ENCODE measurements around the gene ASB15. TPM values are rescaled to one million over a fixed set of nuclear protein-coding genes. Genes with fewer than 3 reads are reported as not detected.
A peak's percentile ranks its signal among the peaks of the same experiment; 100 is the strongest.

ASB15 gene
- total and polyA plus RNA-seq, 2 donors (not counting 3 experiments of a cell fraction or from before 2014, with no cell fraction given), result not detected

DNA sequence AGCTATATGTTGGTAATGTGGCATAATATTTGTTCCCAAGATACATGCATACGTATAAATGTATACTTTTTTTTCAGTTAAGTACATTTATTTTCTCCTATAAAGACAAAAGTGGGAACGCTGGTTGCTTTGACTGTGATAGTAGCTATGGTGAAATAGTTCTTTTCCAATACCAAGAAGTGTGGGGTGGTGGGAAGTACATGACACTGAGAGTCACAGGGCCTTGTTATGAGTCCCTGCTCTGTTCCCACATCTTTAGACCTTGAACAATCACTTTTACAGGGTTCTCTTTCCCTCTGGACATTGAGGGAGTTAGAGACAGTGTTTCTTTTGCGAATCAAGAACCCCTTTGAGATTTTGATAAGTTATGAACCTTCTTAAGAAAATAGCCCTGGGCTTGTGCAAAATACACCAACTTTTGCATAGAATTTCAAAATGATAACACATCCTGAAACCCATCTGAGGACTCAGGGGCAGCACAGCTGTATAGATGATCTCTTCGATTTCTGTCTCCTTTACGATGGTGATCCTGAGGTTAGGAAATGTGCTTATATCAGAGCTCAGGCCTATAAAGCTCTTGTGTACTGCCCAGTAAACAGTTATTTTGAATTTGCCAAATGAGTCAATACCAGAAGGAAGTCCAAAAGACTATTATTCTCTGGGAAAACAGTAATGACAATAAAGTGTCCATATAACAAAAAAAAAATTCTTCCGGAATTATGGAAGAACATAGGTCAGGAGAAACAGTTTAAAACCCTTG is 55.1 kb downstream of the ASB15 start:
- Histone ChIP-seq H3K9ac (replicated peaks; ENCODE audit: extremely low read depth, insufficient read depth, low read length) (no peak overlapping the region), H3K36me3 (ENCODE audit: control insufficient read depth in 2 of 2, extremely low read depth in 1 of 2, insufficient read depth in 2 of 2, low read length in 2 of 2) (no peaks in the 10 kb centered on the region), H2AFZ (ENCODE audit: low read depth, low read length) (no peak overlapping the region), H3K27me3 (ENCODE audit: control insufficient read depth in 2 of 2, insufficient read depth in 2 of 2, low read length in 2 of 2) (peaks cover 0 to 2% of the 10 kb centered on the region in 2 experiments), H3K4me3 (replicated peaks in 1 of 3; ENCODE audit: insufficient read depth in 1 of 3, low read depth in 1 of 3, low read length in 3 of 3) (no peak overlapping the region), H3K9me3 (replicated peaks; ENCODE audit: control insufficient read depth, insufficient read depth, low read length) (no peaks in the 10 kb centered on the region), H3K4me1 (ENCODE audit: control insufficient read depth, extremely low read depth, insufficient read depth, low read length) (peaks cover 4% of the 10 kb centered on the region), H3K79me2 (ENCODE audit: control insufficient read depth, insufficient read depth, low read length) (no peaks in the 10 kb centered on the region), H3K4me2 (ENCODE audit: insufficient read depth, low read length) (no peak overlapping the region), H4K20me1 (replicated peaks; ENCODE audit: control insufficient read depth, extremely low read depth, insufficient read depth, low read length) (no peaks in the 10 kb centered on the region), H3K9me1 (replicated peaks; ENCODE audit: control insufficient read depth, extremely low read depth, insufficient read depth, low read length) (no peaks in the 10 kb centered on the region), H3K27ac (ENCODE audit: insufficient read depth, low read depth, low read length) (no peak overlapping the region)
- CTCF ChIA-PET, result no interaction called here
- intact Hi-C loops (cut with micrococcal nuclease), result no loop called here
- DNase-seq (ENCODE audit: low read depth, low spot score) (no peak), FAIRE-seq (no peak)
- BruUV-seq (replicated peaks), result no TSS peak
- no peak for TF ChIP-seq GATA2 (IDR thresholded peaks at IDR 0.05; ENCODE audit: insufficient read depth, insufficient read length, low read depth, low read length)
- peak; percentile 21 for TF ChIP-seq FOS (IDR thresholded peaks at IDR 0.05; ENCODE audit: borderline replicate concordance, insufficient read depth, low read length)
- POLR2A ChIA-PET, result no interaction called here
- dilution Hi-C loops (cut with MboI; ENCODE audit: extremely low pct_ligation_motif_present, low sequenced_read_pairs), result no loop called here

DNA sequence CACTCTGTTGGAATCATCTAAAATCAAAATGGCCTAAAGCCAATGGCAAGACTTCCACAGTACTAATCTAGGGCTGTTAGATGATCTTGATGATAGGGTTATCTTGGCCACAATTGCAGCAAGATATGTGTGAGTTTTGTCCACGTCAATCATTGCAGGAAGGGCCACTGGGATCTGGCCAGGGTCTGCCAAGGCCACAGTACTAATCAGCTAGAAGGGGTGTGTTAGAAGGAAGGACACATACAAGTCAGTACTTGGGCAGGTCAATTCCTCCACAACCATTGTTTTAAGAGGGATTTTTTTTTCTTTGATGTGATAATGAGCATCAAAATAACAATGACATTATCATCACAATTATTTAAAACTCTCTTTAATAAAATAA is 55.7 kb downstream of the ASB15 start:
- dilution Hi-C loops (cut with MboI; ENCODE audit: extremely low pct_ligation_motif_present, low sequenced_read_pairs), result no loop called here
- POLR2A ChIA-PET, result no interaction called here
- no peak for DNase-seq (ENCODE audit: low read depth, low spot score)

More for the DNA sequence above, 55.7 kb downstream of the ASB15 start:
- Histone ChIP-seq H3K79me2 (ENCODE audit: control insufficient read depth, insufficient read depth, low read length) (no peaks in the 10 kb centered on the region), H3K4me3 (replicated peaks in 1 of 3; ENCODE audit: insufficient read depth in 1 of 3, low read depth in 1 of 3, low read length in 3 of 3) (no peak overlapping the region), H3K27me3 (ENCODE audit: control insufficient read depth in 2 of 2, insufficient read depth in 2 of 2, low read length in 2 of 2) (peaks cover 2% of the 10 kb centered on the region in 2 experiments), H3K4me1 (ENCODE audit: control insufficient read depth, extremely low read depth, insufficient read depth, low read length) (peaks cover 4% of the 10 kb centered on the region), H4K20me1 (replicated peaks; ENCODE audit: control insufficient read depth, extremely low read depth, insufficient read depth, low read length) (no peaks in the 10 kb centered on the region), H3K27ac (ENCODE audit: insufficient read depth, low read depth, low read length) (no peak overlapping the region), H3K4me2 (ENCODE audit: insufficient read depth, low read length) (no peak overlapping the region), H3K9ac (replicated peaks; ENCODE audit: extremely low read depth, insufficient read depth, low read length) (no peak overlapping the region), H3K9me3 (replicated peaks; ENCODE audit: control insufficient read depth, insufficient read depth, low read length) (no peaks in the 10 kb centered on the region), H3K9me1 (replicated peaks; ENCODE audit: control insufficient read depth, extremely low read depth, insufficient read depth, low read length) (no peaks in the 10 kb centered on the region), H3K36me3 (ENCODE audit: control insufficient read depth in 2 of 2, extremely low read depth in 1 of 2, insufficient read depth in 2 of 2, low read length in 2 of 2) (no peaks in the 10 kb centered on the region), H2AFZ (ENCODE audit: low read depth, low read length) (peak overlapping the region; percentile 26)
- TF ChIP-seq POLR2AphosphoS5 (IDR thresholded peaks at IDR 0.05; ENCODE audit: insufficient read depth, low read depth, low read length) (no peak), FOS (IDR thresholded peaks at IDR 0.05; ENCODE audit: borderline replicate concordance, insufficient read depth, low read length) (no peak), EZH2 (IDR thresholded peaks at IDR 0.05; ENCODE audit: borderline replicate concordance, low read depth, low read length, severe bottlenecking) (no peak), POLR2A (IDR thresholded peaks at IDR 0.05; ENCODE audit: low read depth, low read length) (no peak), JUN (IDR thresholded peaks at IDR 0.05; ENCODE audit: borderline replicate concordance, insufficient read depth, insufficient read length, low read depth) (no peak), GATA2 (IDR thresholded peaks at IDR 0.05; ENCODE audit: insufficient read depth, insufficient read length, low read depth, low read length) (no peak), MYC (IDR thresholded peaks at IDR 0.05; ENCODE audit: low read depth, low read length) (no peak)
- TF ChIP-seq, protein P1, sequence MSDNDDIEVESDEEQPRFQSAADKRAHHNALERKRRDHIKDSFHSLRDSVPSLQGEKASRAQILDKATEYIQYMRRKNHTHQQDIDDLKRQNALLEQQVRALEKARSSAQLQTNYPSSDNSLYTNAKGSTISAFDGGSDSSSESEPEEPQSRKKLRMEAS (IDR thresholded peaks at IDR 0.05; ENCODE audit: insufficient read depth, insufficient read length), result no peak
- TF ChIP-seq, protein P2, sequence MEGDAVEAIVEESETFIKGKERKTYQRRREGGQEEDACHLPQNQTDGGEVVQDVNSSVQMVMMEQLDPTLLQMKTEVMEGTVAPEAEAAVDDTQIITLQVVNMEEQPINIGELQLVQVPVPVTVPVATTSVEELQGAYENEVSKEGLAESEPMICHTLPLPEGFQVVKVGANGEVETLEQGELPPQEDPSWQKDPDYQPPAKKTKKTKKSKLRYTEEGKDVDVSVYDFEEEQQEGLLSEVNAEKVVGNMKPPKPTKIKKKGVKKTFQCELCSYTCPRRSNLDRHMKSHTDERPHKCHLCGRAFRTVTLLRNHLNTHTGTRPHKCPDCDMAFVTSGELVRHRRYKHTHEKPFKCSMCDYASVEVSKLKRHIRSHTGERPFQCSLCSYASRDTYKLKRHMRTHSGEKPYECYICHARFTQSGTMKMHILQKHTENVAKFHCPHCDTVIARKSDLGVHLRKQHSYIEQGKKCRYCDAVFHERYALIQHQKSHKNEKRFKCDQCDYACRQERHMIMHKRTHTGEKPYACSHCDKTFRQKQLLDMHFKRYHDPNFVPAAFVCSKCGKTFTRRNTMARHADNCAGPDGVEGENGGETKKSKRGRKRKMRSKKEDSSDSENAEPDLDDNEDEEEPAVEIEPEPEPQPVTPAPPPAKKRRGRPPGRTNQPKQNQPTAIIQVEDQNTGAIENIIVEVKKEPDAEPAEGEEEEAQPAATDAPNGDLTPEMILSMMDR (IDR thresholded peaks at IDR 0.05; ENCODE audit: extremely low read depth in 1 of 2, insufficient read depth in 1 of 2, low read depth in 1 of 2, low read length in 2 of 2), result no peak
- FAIRE-seq, result no peak
- intact Hi-C loops (cut with micrococcal nuclease), result no loop called here
- CTCF ChIA-PET, result interaction anchor here (0.7 kb wide), 1 partner anchor 34 kb away, joined by 3 read pairs; no protein-coding TSS in a partner anchor
- BruUV-seq (replicated peaks), result no TSS peak

Data from endothelial cell of umbilical vein (primary cell).